ENCODE results near the gene KRTDAP. TPM values are rescaled to one million over a fixed set of nuclear protein-coding genes. Genes with fewer than 3 reads are reported as not detected.
A peak's percentile ranks its signal among the peaks of the same experiment; 100 is the strongest.
"Not testable (repeated sequence)": the region's sequence is repeated elsewhere in the genome, so short reads cannot be mapped to it uniquely, and the experiment has no call there.

KRTDAP gene
- total RNA-seq, 2 experiments from 2014 or later: not detected

DNA sequence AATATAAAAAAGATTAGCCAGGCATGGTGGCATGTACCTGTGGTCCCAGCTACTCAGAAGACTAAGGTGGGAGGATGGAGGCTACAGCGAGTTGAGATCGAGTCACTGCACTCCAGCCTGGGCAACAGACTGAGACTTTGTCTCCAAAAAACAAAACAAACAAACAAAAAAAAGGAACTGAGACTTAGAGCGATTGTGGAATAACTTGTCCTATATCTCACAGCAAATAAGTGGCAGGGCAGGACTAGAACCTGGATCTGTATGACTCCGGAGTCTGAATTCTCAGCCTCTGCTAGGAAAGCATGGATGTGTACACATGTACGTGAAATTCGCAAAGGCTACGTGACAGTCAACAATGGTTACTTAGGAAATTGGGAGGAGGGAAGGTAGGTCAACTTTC lies 20.1 kb downstream of the KRTDAP start:
- H3K4me1 Mint-ChIP-seq: peaks cover 10% of the 10 kb centered on the region
- ChIA-PET POLR2A (no interaction called here), CTCF (interaction anchor here (1.0 to 4.2 kb wide), 9 partner anchors 25 to 404 kb away, joined by 3 to 78 read pairs (median 6); partner anchors contain the start of genes FFAR1, FFAR3 and USF2)
- H3K27me3 Mint-ChIP-seq: peaks cover 6% of the 10 kb centered on the region
- no peak overlapping the region for H3K27ac Mint-ChIP-seq
- H3K36me3 Mint-ChIP-seq (ENCODE audit: low read depth): no peaks in the 10 kb centered on the region
- DNase-seq: no peak
- H3K9me3 Mint-ChIP-seq: no peaks in the 10 kb centered on the region
- no peak overlapping the region for H3K4me3 Mint-ChIP-seq

DNA sequence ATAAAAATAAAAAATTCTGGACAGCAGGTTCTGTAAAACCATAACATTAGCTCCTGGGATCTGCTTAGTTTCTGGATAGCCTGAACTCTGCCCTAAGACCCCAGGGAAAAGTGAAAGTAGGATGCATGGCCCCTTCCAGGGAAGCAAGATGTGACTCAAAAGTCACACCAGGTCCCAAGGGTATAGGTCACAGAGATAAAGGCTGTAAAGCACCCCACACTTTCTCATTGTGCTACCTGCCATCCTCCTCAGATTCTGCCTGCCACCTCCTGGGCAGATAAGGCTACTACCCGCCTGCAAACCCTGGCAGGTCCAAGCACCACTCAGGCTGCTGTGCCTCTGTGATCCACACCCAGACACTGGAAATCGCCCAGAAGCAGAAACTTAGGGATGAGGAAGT lies 21.6 kb downstream of the KRTDAP start:
- Mint-ChIP-seq H3K4me3 (no peak overlapping the region), H3K36me3 (ENCODE audit: low read depth) (no peaks in the 10 kb centered on the region), H3K4me1 (peaks cover 17% of the 10 kb centered on the region), H3K27me3 (peaks cover 6% of the 10 kb centered on the region), H3K9me3 (no peaks in the 10 kb centered on the region), H3K27ac (no peak overlapping the region)
- ChIA-PET CTCF (interaction anchor here (0.6 to 4.2 kb wide), 8 partner anchors 11 to 199 kb away, joined by 3 to 78 read pairs (median 9); partner anchors contain the start of genes FFAR1, FFAR3 and USF2), POLR2A (interaction anchor here (1.1 to 1.2 kb wide), 2 partner anchors 116 to 121 kb away, joined by 3 to 4 read pairs; partner anchors contain the start of gene FFAR1)
- peak; percentile 77 for DNase-seq

DNA sequence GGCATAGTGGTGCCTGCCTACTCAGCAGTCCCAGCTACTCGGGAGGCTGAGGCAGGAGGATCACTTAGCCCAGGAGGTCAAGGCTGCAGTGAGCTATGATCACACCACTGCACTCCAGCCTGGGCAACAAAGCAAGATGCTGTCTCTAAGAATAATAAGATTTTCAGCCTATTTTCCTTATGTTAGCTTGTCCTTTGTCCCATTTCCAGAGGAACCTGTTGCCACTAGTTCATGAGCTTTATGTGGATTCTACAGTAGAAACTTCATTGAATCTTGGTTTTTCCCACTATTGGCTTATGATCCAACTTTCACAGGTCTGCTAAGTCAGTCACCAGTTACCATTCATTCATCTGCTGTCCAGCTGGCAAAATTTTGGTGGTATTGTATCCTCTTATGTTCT lies 24.0 kb downstream of the KRTDAP start:
- ChIA-PET CTCF (interaction anchor here (0.9 to 1.8 kb wide), 3 partner anchors 108 to 400 kb away, joined by 3 to 13 read pairs (median 3); partner anchors contain the start of gene FFAR3), POLR2A (interaction anchor here (0.8 kb wide), 1 partner anchor 113 kb away, joined by 3 read pairs; no protein-coding TSS in a partner anchor)
- no peaks in the 10 kb centered on the region for H3K9me3 Mint-ChIP-seq
- no peak overlapping the region for H3K4me3 Mint-ChIP-seq
- no peaks in the 10 kb centered on the region for H3K36me3 Mint-ChIP-seq (ENCODE audit: low read depth)
- H3K4me1 Mint-ChIP-seq: peaks cover 34% of the 10 kb centered on the region
- no peak for DNase-seq
- no peak overlapping the region for H3K27ac Mint-ChIP-seq
- peaks cover 6% of the 10 kb centered on the region for H3K27me3 Mint-ChIP-seq

DNA sequence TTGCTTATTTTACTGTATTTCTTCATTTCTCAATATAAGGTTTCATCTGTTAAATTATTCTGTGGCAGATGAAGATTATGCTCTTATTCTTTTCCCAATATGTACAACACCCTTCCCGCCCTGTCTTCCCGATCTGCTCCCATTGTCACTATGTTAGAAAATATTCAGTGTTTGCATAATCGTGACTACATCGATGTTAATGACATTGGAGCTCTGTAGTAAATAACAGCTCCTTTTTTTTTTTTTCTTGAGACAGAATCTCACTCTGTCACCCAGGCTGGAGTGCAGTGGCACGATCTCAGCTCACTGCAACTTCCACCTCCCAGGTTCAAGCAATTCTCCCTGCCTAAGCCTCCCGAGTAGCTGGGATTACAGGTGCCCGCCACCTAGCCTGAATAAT lies 27.3 kb downstream of the KRTDAP start:
- not testable (repeated sequence) for H3K36me3 Mint-ChIP-seq (ENCODE audit: low read depth); H3K4me3 Mint-ChIP-seq; DNase-seq; H3K9me3 Mint-ChIP-seq; H3K27me3 Mint-ChIP-seq
- POLR2A ChIA-PET: interaction anchor here (0.6 to 2.6 kb wide), 18 partner anchors 10 to 256 kb away, joined by 3 to 35 read pairs (median 4); partner anchors contain the start of genes FFAR1, FFAR2 and FFAR3
- H3K4me1 Mint-ChIP-seq: peaks cover 47% of the 10 kb centered on the region
- H3K27ac Mint-ChIP-seq: peak overlapping the region; percentile 95
- CTCF ChIA-PET: interaction anchor here (0.7 to 2.9 kb wide), 8 partner anchors 12 to 259 kb away, joined by 3 to 23 read pairs (median 4); partner anchors contain the start of genes FFAR1 and FFAR3

DNA sequence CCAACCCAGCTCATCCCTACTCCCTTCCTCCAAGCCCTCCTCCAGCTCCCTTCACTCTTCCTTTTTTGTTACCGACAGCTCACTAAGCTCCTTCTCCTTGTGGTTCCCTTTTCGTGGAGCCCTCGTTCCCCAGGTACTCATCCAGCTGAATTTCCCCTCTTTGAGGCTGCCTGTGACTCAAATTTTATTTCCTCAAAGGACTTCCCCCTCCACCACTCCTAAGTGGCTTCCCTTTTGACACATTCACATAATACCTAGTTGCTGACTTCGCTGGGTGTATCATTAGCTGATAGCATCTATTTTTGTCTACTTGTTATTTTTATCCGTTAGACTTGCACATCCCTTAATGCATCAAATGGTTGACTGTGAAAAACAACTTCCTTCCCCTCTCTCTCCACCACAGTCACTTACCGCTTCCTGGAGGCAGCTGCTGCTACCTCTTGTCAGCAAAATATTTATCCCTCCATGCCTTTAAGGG lies 27.7 kb downstream of the KRTDAP start:
- H3K4me3 Mint-ChIP-seq: peak overlapping the region; percentile 63
- CTCF ChIA-PET: interaction anchor here (0.7 to 2.9 kb wide), 8 partner anchors 11 to 259 kb away, joined by 3 to 23 read pairs (median 4); partner anchors contain the start of genes FFAR1 and FFAR3

DNA sequence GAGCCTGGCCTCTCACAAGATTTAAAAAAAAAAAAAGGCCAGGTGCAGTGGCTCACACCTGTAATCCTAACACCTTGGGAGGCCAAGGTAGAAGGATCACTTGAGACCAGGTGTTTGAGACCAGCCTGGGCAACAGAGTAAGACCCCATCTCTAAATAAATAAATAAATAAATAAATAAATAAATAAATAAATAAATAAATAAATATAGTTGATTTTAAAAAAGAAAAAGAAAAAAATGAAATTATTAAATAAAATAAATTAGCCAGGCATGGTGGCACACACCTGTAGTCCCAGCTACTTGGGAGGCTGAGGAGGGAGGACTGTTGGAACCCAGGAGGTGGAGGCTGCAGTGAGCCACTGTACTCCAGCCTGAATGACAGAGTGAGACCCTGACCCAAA lies 28.5 kb downstream of the KRTDAP start:
- H3K36me3 Mint-ChIP-seq (ENCODE audit: low read depth); DNase-seq; H3K9me3 Mint-ChIP-seq; H3K4me3 Mint-ChIP-seq; H3K27ac Mint-ChIP-seq: not testable (repeated sequence)
- Mint-ChIP-seq H3K4me1 (peaks cover 54% of the 10 kb centered on the region), H3K27me3 (peaks cover 13% of the 10 kb centered on the region)
- ChIA-PET CTCF (interaction anchor here (2.7 to 2.9 kb wide), 2 partner anchors 105 to 109 kb away, joined by 6 to 23 read pairs; no protein-coding TSS in a partner anchor), POLR2A (interaction anchor here (0.9 to 2.6 kb wide), 9 partner anchors 9 to 255 kb away, joined by 4 to 35 read pairs (median 6); partner anchors contain the start of genes FFAR1 and FFAR2)

More for the DNA sequence above, 27.7 kb downstream of the KRTDAP start:
- Mint-ChIP-seq H3K36me3 (ENCODE audit: low read depth) (no peaks in the 10 kb centered on the region), H3K27me3 (peaks cover 9% of the 10 kb centered on the region), H3K4me1 (peaks cover 49% of the 10 kb centered on the region), H3K9me3 (no peaks in the 10 kb centered on the region), H3K27ac (peak overlapping the region; percentile 95)
- DNase-seq: peak; percentile 77
- POLR2A ChIA-PET: interaction anchor here (0.6 to 2.6 kb wide), 16 partner anchors 10 to 256 kb away, joined by 3 to 35 read pairs (median 4); partner anchors contain the start of genes FFAR1 and FFAR2

DNA sequence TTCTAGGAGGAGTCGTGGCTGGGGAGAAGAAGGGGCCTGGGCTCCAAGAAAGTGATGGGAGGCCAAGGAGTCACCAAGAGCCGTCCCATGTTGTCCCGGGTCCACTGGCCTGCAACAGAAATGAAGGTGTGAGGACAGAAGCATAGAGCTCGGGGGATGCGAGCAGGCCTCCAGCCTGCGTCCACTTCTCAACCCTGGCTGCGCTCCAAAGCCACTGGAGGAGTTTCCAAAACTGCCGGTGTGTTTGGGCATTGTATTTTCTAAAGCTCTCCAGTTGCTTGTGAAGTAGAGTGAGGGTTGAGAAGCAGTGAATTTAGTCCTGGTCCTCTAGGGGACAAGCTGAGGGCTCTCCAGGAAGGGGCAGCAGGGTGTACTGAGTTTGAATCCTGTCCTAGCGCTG lies 29.2 kb downstream of the KRTDAP start:
- POLR2A ChIA-PET: interaction anchor here (1.6 to 2.5 kb wide), 2 partner anchors 10 to 23 kb away, joined by 6 to 10 read pairs; no protein-coding TSS in a partner anchor

DNA sequence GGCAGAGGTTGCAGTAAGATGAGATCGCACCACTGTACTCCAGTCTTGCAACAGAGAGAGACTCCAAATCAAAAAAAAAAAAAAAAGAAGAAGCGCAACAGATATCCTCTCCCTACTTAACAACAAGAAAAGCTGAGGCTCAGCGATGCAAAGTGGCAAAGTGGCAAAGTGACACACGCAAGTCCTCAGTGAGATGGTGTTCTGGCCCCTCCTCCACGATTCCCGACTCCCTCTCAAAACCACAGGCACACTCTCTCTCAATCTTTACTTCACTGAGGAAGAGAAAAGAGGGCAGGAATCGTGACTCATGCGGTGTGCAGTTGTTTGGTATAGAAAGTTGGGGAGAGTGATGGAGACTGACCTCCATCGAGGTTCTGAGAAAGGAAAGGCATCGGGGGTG lies 29.7 kb downstream of the KRTDAP start:
- Mint-ChIP-seq H3K9me3 (no peaks in the 10 kb centered on the region), H3K27ac (peak overlapping the region; percentile 36), H3K36me3 (ENCODE audit: low read depth) (no peaks in the 10 kb centered on the region), H3K4me1 (peaks cover 62% of the 10 kb centered on the region), H3K27me3 (peaks cover 20% of the 10 kb centered on the region), H3K4me3 (no peak overlapping the region)
- ChIA-PET POLR2A (interaction anchor here (1.6 kb wide), 1 partner anchor 10 kb away, joined by 6 read pairs; no protein-coding TSS in a partner anchor), CTCF (interaction anchor here (1.1 kb wide), 1 partner anchor 9 kb away, joined by 3 read pairs; no protein-coding TSS in a partner anchor)
- DNase-seq: no peak

More for the DNA sequence above, 29.2 kb downstream of the KRTDAP start:
- Mint-ChIP-seq H3K4me1 (peaks cover 57% of the 10 kb centered on the region), H3K4me3 (no peak overlapping the region), H3K27me3 (peaks cover 16% of the 10 kb centered on the region), H3K36me3 (ENCODE audit: low read depth) (no peaks in the 10 kb centered on the region), H3K27ac (peak overlapping the region; percentile 36), H3K9me3 (no peaks in the 10 kb centered on the region)
- CTCF ChIA-PET: interaction anchor here (0.6 kb wide), 1 partner anchor 227 kb away, joined by 3 read pairs; no protein-coding TSS in a partner anchor
- DNase-seq: no peak

DNA sequence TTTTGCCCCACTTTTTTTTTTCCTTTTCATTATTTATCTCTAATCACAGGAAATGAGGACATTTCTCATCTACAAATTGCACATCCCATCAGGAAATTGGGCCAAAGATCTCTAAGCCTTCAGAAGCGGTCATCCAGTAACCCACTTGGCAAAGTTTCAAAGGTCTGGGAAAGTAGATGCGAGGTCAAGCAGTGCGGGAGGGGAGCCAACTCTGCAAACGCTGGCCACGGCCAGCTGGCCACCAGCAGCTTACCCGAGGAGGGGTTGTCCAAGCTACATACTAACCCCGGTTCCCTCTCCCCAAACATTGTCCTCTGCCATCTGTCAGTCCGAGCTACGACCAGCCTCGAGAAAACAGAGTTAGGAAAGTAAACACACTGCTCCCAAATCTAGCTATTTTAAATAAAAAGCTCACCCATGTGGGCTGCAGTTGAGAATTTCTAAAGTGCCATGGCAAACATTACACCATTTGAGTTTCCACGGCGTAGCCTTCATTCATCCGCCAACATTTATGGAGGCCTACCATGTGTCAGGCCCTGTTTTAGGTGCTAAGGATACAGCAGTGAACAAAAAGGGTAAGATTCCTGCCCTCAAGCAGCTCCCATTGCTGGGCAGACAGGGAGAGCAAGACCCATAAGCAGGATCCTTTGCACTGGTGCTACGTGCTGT lies 30.7 kb downstream of the KRTDAP start:
- Mint-ChIP-seq H3K9me3 (no peaks in the 10 kb centered on the region), H3K27ac (no peak overlapping the region), H3K36me3 (ENCODE audit: low read depth) (no peaks in the 10 kb centered on the region), H3K27me3 (peaks cover 15% of the 10 kb centered on the region), H3K4me1 (peaks cover 62% of the 10 kb centered on the region), H3K4me3 (no peak overlapping the region)
- ChIA-PET POLR2A (interaction anchor here (1.6 kb wide), 1 partner anchor 8 kb away, joined by 6 read pairs; no protein-coding TSS in a partner anchor), CTCF (interaction anchor here (1.1 kb wide), 1 partner anchor 8 kb away, joined by 3 read pairs; no protein-coding TSS in a partner anchor)
- DNase-seq: no peak

DNA sequence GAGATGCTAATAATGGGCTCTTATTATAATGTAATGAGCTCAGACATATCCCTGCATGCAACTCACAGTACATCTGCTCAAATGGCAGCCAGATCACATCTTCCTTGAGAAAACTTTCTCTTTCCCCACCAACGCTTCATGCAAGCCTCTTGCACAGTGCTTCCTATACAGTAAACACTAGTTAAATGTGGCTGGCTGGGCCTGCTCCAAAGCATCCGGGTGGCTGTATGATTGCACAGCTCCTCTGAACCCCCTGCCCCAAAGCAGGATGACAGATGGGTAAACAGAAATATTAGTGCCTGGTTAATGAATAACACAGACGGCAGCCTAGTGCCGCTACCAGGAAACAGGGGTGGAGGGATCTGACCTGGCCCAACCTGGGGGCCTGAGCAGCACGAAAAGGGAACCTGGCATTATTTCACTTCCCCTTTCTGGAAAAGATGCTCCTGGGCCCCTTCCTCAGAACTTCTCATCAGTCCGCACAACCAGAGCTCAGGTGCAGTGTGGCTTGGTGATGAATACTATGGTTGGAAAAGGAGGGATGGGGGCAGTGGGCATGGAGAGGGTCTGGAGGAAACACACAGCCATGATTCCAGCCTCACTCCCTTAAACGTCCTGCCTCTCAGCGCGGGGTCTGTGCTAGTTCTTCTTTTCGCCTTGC lies 31.4 kb downstream of the KRTDAP start:
- DNase-seq: no peak
- ChIA-PET CTCF (no interaction called here), POLR2A (no interaction called here)
- Mint-ChIP-seq H3K4me3 (no peak overlapping the region), H3K9me3 (no peaks in the 10 kb centered on the region), H3K4me1 (peaks cover 59% of the 10 kb centered on the region), H3K27me3 (peaks cover 15% of the 10 kb centered on the region), H3K27ac (no peak overlapping the region), H3K36me3 (ENCODE audit: low read depth) (no peaks in the 10 kb centered on the region)

DNA sequence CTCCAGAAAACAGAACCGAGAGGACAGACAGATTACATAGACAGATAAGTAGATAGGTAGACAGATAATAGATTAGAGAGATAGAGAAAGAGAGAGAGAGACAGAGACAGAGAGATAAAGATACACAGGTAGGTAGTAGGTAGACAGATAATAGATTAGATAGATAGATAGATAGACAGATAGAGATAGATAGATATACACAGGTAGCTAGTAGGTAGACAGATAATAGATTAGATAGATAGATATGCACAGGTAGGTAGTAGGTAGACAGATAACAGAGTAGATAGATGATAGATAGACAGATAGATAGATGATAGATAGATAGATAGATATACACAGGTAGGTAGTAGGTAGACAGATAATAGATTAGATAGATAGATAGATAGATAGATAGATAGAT lies 32.1 kb downstream of the KRTDAP start:
- H3K9me3 Mint-ChIP-seq: no peaks in the 10 kb centered on the region
- CTCF ChIA-PET: interaction anchor here (1.0 kb wide), 1 partner anchor 10 kb away, joined by 5 read pairs; no protein-coding TSS in a partner anchor
- peaks cover 53% of the 10 kb centered on the region for H3K4me1 Mint-ChIP-seq
- H3K36me3 Mint-ChIP-seq (ENCODE audit: low read depth): no peaks in the 10 kb centered on the region
- H3K4me3 Mint-ChIP-seq: no peak overlapping the region
- H3K27ac Mint-ChIP-seq: no peak overlapping the region
- peaks cover 15% of the 10 kb centered on the region for H3K27me3 Mint-ChIP-seq
- POLR2A ChIA-PET: no interaction called here
- no peak for DNase-seq

DNA sequence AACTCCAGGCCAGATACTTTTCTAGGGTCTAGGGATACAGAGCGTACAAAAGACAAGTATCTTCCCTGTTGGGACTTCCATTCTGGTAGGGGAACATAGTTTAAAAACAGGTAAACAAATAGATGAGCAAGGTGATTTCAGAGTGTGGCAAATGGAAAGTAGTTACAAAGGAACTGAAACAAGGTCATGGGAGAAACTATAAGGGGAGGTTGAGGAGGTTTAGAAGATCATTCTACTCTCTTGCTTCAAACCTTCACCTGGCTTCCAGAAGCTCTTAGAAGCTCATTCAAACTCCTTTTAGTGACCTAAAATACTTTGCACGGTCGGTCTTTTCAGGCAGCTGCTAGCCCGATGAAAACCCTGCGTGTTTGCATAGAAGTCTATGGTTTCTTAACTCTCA lies 33.1 kb downstream of the KRTDAP start:
- H3K36me3 Mint-ChIP-seq (ENCODE audit: low read depth): no peaks in the 10 kb centered on the region
- CTCF ChIA-PET: interaction anchor here (0.7 to 1.0 kb wide), 2 partner anchors 11 to 149 kb away, joined by 3 to 5 read pairs; no protein-coding TSS in a partner anchor
- H3K4me3 Mint-ChIP-seq: no peak overlapping the region
- POLR2A ChIA-PET: interaction anchor here (0.6 kb wide), 1 partner anchor 52 kb away, joined by 3 read pairs; no protein-coding TSS in a partner anchor
- no peaks in the 10 kb centered on the region for H3K9me3 Mint-ChIP-seq
- peaks cover 51% of the 10 kb centered on the region for H3K4me1 Mint-ChIP-seq
- no peak overlapping the region for H3K27ac Mint-ChIP-seq
- peaks cover 17% of the 10 kb centered on the region for H3K27me3 Mint-ChIP-seq
- no peak for DNase-seq
